Subcutaneous abdominal adipose tissue (tissue), 5 donors: ENCODE results near the gene PPFIBP2.
"Not testable (repeated sequence)": the region's sequence is repeated elsewhere in the genome, so short reads cannot be mapped to it uniquely, and the experiment has no call there.

Experiments used
- H3K27ac ChIP-seq: one replicate; pipeline ENCODE4 v1.7.0; 2013; ENCODE audit warnings: low read depth, mild to moderate bottlenecking, inconsistent platforms, low read length, moderate library complexity
- H3K27me3 ChIP-seq, 5 donors: one replicate each; pipeline ENCODE4 v1.7.0; 2013; ENCODE audit warnings: low read length in 5 of 5, inconsistent platforms in 1 of 5; ENCODE audit not compliant: control insufficient read depth in 5 of 5, insufficient read depth in 4 of 5
- H3K36me3 ChIP-seq, 5 donors: one replicate each; pipeline ENCODE4 v1.7.0; 2013; ENCODE audit warnings: low read length in 5 of 5; ENCODE audit not compliant: control insufficient read depth in 5 of 5, insufficient read depth in 5 of 5
- H3K4me1 ChIP-seq, 5 donors: one replicate each; pipeline ENCODE4 v1.7.0; 2013; ENCODE audit warnings: low read length in 5 of 5, mild to moderate bottlenecking in 3 of 5, moderate library complexity in 1 of 5; ENCODE audit not compliant: control insufficient read depth in 5 of 5, insufficient read depth in 5 of 5
- H3K4me3 ChIP-seq, 5 donors: one replicate each; pipeline ENCODE4 v1.7.0; 2013; ENCODE audit warnings: low read length in 5 of 5, low read depth in 1 of 5
- H3K9ac ChIP-seq, 5 donors: one replicate each; pipeline ENCODE4 v1.7.0; 2013; ENCODE audit warnings: low read length in 5 of 5, mild to moderate bottlenecking in 4 of 5, moderate library complexity in 3 of 5
- H3K9me3 ChIP-seq, 5 donors: one replicate each; pipeline ENCODE4 v1.7.0; 2013; ENCODE audit warnings: low read length in 5 of 5; ENCODE audit not compliant: control insufficient read depth in 5 of 5
- donor health status: healthy.
- donor health status: healthy.
- donor health status: healthy.
- donor health status: healthy.
- donor health status: healthy.

The PPFIBP2 gene

GRCh38 chr11:7657306-7658025, 143.7 kb downstream of the PPFIBP2 start:
- H3K36me3 ChIP-seq = peaks cover 0 to 42% (median 37%) of the 10 kb centered on the region in 5 donors
- H3K27me3 ChIP-seq = no peaks in the 10 kb centered on the region
- H3K9me3 ChIP-seq = no peaks in the 10 kb centered on the region
- H3K27ac ChIP-seq = no peak overlapping the region
- H3K9ac ChIP-seq = no peak overlapping the region
- H3K4me1 ChIP-seq = no peaks in the 10 kb centered on the region
- H3K4me3 ChIP-seq = no peak overlapping the region

- not testable (repeated sequence) for H3K4me3 ChIP-seq, H3K9me3 ChIP-seq
These were observed 149.7 kb downstream of the PPFIBP2 start for GRCh38 chr11:7663531-7663930.

GRCh38 chr11:7664867-7665266, 151.1 kb downstream of the PPFIBP2 start:
- no peak overlapping the region for H3K9ac ChIP-seq
- H3K27me3 ChIP-seq = no peaks in the 10 kb centered on the region
- H3K4me3 ChIP-seq = no peak overlapping the region
- no peaks in the 10 kb centered on the region for H3K9me3 ChIP-seq
- H3K36me3 ChIP-seq = peaks cover 0 to 22% (median 6%) of the 10 kb centered on the region in 5 donors
- no peak overlapping the region for H3K27ac ChIP-seq
- H3K4me1 ChIP-seq = peaks cover 0 to 12% (median 8%) of the 10 kb centered on the region in 5 donors

More at GRCh38 chr11:7663531-7663930, 149.7 kb downstream of the PPFIBP2 start:
- peaks cover 0 to 22% (median 6%) of the 10 kb centered on the region in 5 donors for H3K36me3 ChIP-seq
- H3K27me3 ChIP-seq, H3K27ac ChIP-seq, H3K4me1 ChIP-seq, H3K9ac ChIP-seq: not testable (repeated sequence)

- no peaks in the 10 kb centered on the region for H3K27me3 ChIP-seq
- H3K36me3 ChIP-seq = peaks cover 0 to 22% (median 6%) of the 10 kb centered on the region in 5 donors
- peaks cover 0 to 12% (median 8%) of the 10 kb centered on the region in 5 donors for H3K4me1 ChIP-seq
- H3K9ac ChIP-seq = no peak overlapping the region
- H3K27ac ChIP-seq = no peak overlapping the region
- no peak overlapping the region for H3K4me3 ChIP-seq
- H3K9me3 ChIP-seq = no peaks in the 10 kb centered on the region
These were observed 151.9 kb downstream of the PPFIBP2 start for GRCh38 chr11:7665473-7666291.

GRCh38 chr11:7666292-7666866, 152.6 kb downstream of the PPFIBP2 start:
- H3K27ac ChIP-seq = no peak overlapping the region
- peaks cover 0 to 22% (median 6%) of the 10 kb centered on the region in 5 donors for H3K36me3 ChIP-seq
- H3K4me3 ChIP-seq = no peak overlapping the region
- H3K9me3 ChIP-seq = no peaks in the 10 kb centered on the region
- H3K9ac ChIP-seq = no peak overlapping the region
- H3K4me1 ChIP-seq = peaks cover 0 to 12% (median 8%) of the 10 kb centered on the region in 5 donors
- no peaks in the 10 kb centered on the region for H3K27me3 ChIP-seq

GRCh38 chr11:7667460-7667859, 153.7 kb downstream of the PPFIBP2 start:
- Histone ChIP-seq H3K9me3 (no peaks in the 10 kb centered on the region), H3K9ac (no peak overlapping the region), H3K36me3 (peaks cover 0 to 22% (median 6%) of the 10 kb centered on the region in 5 donors), H3K27ac (no peak overlapping the region), H3K27me3 (peaks cover 0 to 7% (median 0%) of the 10 kb centered on the region in 5 donors), H3K4me3 (no peak overlapping the region), H3K4me1 (peaks cover 0 to 14% (median 9%) of the 10 kb centered on the region in 5 donors)

GRCh38 chr11:7668464-7668863, 154.7 kb downstream of the PPFIBP2 start:
- H3K9me3 ChIP-seq = no peaks in the 10 kb centered on the region
- H3K27ac ChIP-seq = no peak overlapping the region
- H3K36me3 ChIP-seq = peaks cover 0 to 22% (median 6%) of the 10 kb centered on the region in 5 donors
- peaks cover 0 to 15% (median 4%) of the 10 kb centered on the region in 5 donors for H3K27me3 ChIP-seq
- H3K4me3 ChIP-seq = no peak overlapping the region
- peaks cover 3 to 22% (median 17%) of the 10 kb centered on the region in 5 donors for H3K4me1 ChIP-seq
- H3K9ac ChIP-seq = no peak overlapping the region

GRCh38 chr11:7668911-7669310, 155.1 kb downstream of the PPFIBP2 start:
- H3K27ac ChIP-seq = no peak overlapping the region
- H3K36me3 ChIP-seq = peaks cover 0 to 22% (median 6%) of the 10 kb centered on the region in 5 donors
- no peaks in the 10 kb centered on the region for H3K9me3 ChIP-seq
- peaks cover 0 to 15% (median 4%) of the 10 kb centered on the region in 5 donors for H3K27me3 ChIP-seq
- no peak overlapping the region for H3K4me3 ChIP-seq
- peaks cover 3 to 26% (median 21%) of the 10 kb centered on the region in 5 donors for H3K4me1 ChIP-seq
- no peak overlapping the region for H3K9ac ChIP-seq

- H3K4me1 ChIP-seq = peaks cover 3 to 31% (median 25%) of the 10 kb centered on the region in 5 donors
- H3K27ac ChIP-seq = no peak overlapping the region
- H3K36me3 ChIP-seq = peaks cover 0 to 14% (median 5%) of the 10 kb centered on the region in 5 donors
- no peak overlapping the region for H3K4me3 ChIP-seq
- H3K9ac ChIP-seq = no peak overlapping the region
- no peaks in the 10 kb centered on the region for H3K9me3 ChIP-seq
- peaks cover 0 to 15% (median 4%) of the 10 kb centered on the region in 5 donors for H3K27me3 ChIP-seq
These were observed 156.8 kb downstream of the PPFIBP2 start for GRCh38 chr11:7670641-7671040.
